HG03159 (cell line): ENCODE data around the gene LITAF.

Experiments used
- ATAC-seq: cut with Tn5 transposase; IDR thresholded peaks from one replicate; pipeline ENCODE4 v1.9.1; 2021; ENCODE audit warnings: mild to moderate bottlenecking, moderate library complexity; ENCODE audit not compliant: unreplicated experiment

Gene LITAF

GRCh38 chr16:11497851-11498289, 88.8 kb downstream of the LITAF start:
- ATAC-seq: no peak
